Chondrocyte (in vitro differentiated cells): Measurements from ENCODE around the gene AXDND1. TPM values are rescaled to one million over a fixed set of nuclear protein-coding genes. Genes with fewer than 3 reads are reported as not detected.

Source experiments
- DNase-seq: peaks from one replicate; pipeline ENCODE4 v3.0.0; 2021; ENCODE audit warnings: mixed read lengths, low spot score
- H3K27ac Mint-ChIP-seq: one replicate; pipeline ENCODE4 v1.8.0; 2021; ENCODE audit warnings: mild to moderate bottlenecking, moderate library complexity, mixed read lengths; ENCODE audit not compliant: unreplicated experiment
- H3K27me3 Mint-ChIP-seq: 2 replicates; pipeline ENCODE4 v1.8.0; 2021; ENCODE audit warnings: low read depth, mixed read lengths
- H3K36me3 Mint-ChIP-seq: 2 replicates; pipeline ENCODE4 v1.8.0; 2021; ENCODE audit warnings: low read depth, mixed read lengths
- H3K4me1 Mint-ChIP-seq: 2 replicates; pipeline ENCODE4 v1.8.0; 2021; ENCODE audit warnings: low read depth, mild to moderate bottlenecking, mixed read lengths
- H3K4me3 Mint-ChIP-seq: one replicate; pipeline ENCODE4 v1.8.0; 2021; ENCODE audit warnings: mild to moderate bottlenecking, moderate library complexity, mixed read lengths; ENCODE audit not compliant: unreplicated experiment
- H3K9me3 Mint-ChIP-seq: 2 replicates; pipeline ENCODE4 v1.8.0; 2021; ENCODE audit warnings: low read depth, mixed read lengths
- total RNA-seq: library from RNA; stranded (reverse); gene quantifications from 3 replicates; pipeline ENCODE4 v1.2.1, GENCODE V29; 2021
- TF ChIP-seq, protein P1 (sequence below): fragments of 200-600 bp; sonication (generic); IDR thresholded peaks from 2 replicates; pipeline ENCODE4 v1.5.0; 2021; ENCODE audit warnings: antibody characterized with exemption, mild to moderate bottlenecking, moderate library complexity

The AXDND1 gene
- total RNA-seq, 1 donor from 2014 or later = 0.20 TPM

GRCh38 chr1:179589509-179589908 lies 223.7 kb downstream of the AXDND1 start:
- Mint-ChIP-seq H3K4me1 (peaks cover 4% of the 10 kb centered on the region), H3K27me3 (peaks cover 19% of the 10 kb centered on the region), H3K27ac (no peak overlapping the region), H3K36me3 (no peaks in the 10 kb centered on the region), H3K9me3 (peaks cover 4% of the 10 kb centered on the region), H3K4me3 (no peak overlapping the region)
- TF ChIP-seq, protein P1, sequence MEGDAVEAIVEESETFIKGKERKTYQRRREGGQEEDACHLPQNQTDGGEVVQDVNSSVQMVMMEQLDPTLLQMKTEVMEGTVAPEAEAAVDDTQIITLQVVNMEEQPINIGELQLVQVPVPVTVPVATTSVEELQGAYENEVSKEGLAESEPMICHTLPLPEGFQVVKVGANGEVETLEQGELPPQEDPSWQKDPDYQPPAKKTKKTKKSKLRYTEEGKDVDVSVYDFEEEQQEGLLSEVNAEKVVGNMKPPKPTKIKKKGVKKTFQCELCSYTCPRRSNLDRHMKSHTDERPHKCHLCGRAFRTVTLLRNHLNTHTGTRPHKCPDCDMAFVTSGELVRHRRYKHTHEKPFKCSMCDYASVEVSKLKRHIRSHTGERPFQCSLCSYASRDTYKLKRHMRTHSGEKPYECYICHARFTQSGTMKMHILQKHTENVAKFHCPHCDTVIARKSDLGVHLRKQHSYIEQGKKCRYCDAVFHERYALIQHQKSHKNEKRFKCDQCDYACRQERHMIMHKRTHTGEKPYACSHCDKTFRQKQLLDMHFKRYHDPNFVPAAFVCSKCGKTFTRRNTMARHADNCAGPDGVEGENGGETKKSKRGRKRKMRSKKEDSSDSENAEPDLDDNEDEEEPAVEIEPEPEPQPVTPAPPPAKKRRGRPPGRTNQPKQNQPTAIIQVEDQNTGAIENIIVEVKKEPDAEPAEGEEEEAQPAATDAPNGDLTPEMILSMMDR = no peak
- no peak for DNase-seq

GRCh38 chr1:179590671-179591070 lies 224.9 kb downstream of the AXDND1 start:
- peaks cover 4% of the 10 kb centered on the region for H3K9me3 Mint-ChIP-seq

GRCh38 chr1:179591253-179591591 lies 225.5 kb downstream of the AXDND1 start:
- Mint-ChIP-seq H3K4me3 (no peak overlapping the region), H3K27ac (no peak overlapping the region), H3K27me3 (peaks cover 20% of the 10 kb centered on the region), H3K9me3 (peaks cover 4% of the 10 kb centered on the region), H3K4me1 (no peaks in the 10 kb centered on the region), H3K36me3 (no peaks in the 10 kb centered on the region)
- DNase-seq = no peak
- TF ChIP-seq, protein P1 = no peak

More at GRCh38 chr1:179590671-179591070, 224.9 kb downstream of the AXDND1 start:
- no peak overlapping the region for H3K27ac Mint-ChIP-seq
- no peak overlapping the region for H3K4me3 Mint-ChIP-seq
- no peak for DNase-seq
- TF ChIP-seq, protein P1 = no peak
- H3K4me1 Mint-ChIP-seq = peaks cover 4% of the 10 kb centered on the region
- no peaks in the 10 kb centered on the region for H3K36me3 Mint-ChIP-seq
- H3K27me3 Mint-ChIP-seq = peaks cover 19% of the 10 kb centered on the region

DNA sequence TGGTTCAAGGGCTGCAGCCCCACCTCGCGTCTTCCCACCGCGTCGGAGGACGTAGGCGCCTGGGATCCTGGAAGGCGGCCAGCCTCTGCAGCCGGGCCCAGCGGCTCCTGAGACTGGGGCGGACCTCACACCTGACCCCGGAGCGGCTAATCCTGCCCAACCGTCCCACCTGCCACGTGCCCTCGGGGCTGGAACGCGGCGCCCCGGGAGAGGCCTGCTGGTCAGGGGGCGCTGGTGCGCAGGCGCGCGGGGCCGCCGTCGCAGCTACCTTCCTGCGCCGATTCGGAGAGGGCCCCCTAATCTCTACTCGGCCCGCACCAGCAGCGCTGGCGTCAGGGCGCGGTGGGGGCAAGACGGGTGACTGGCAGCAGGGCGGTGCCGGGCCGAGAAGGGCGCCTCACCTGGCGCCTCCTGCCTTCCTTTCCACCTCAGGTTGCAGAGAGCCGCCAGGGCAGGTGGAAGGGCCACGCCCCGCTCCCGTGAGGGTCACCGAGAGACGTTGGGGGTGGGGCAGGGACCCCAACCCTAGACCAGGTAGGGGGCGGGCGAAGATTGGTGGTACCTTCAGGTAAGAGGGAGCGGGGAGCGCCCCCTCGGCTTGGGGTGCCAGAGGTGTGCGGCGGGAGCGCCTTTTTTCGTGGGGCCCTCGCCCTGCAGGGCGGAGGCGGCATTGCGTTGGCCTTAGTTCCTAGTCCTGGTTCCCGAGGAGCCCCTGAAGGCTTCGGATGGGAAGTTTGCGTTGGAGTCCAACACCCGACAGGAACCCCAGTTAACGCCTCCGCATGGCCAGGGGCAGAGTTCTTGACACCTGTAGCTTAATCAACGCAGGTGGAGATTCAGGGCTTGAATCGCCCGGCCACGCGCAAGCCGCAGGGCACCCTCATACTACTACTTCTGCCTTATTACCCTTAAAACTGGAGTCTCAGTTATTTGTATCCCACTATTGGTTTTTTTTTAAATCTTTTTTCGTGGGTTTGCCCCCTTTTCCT lies 226.1 kb downstream of the AXDND1 start, which contains the start of gene TDRD5:
TDRD5 (plus strand) TSS at position 241 of the 989 bp plus-strand sequence. CDS start 784 bp downstream, outside the sequence.
- no peaks in the 10 kb centered on the region for H3K4me1 Mint-ChIP-seq
- peaks cover 4% of the 10 kb centered on the region for H3K9me3 Mint-ChIP-seq
- peaks cover 23% of the 10 kb centered on the region for H3K27me3 Mint-ChIP-seq
- no peaks in the 10 kb centered on the region for H3K36me3 Mint-ChIP-seq
- H3K4me3 Mint-ChIP-seq = no peak within 1 kb of the TSS
- DNase-seq = peak; percentile 82
- no peak within 1 kb of the TSS for H3K27ac Mint-ChIP-seq
- TF ChIP-seq, protein P1 = no peak

DNA sequence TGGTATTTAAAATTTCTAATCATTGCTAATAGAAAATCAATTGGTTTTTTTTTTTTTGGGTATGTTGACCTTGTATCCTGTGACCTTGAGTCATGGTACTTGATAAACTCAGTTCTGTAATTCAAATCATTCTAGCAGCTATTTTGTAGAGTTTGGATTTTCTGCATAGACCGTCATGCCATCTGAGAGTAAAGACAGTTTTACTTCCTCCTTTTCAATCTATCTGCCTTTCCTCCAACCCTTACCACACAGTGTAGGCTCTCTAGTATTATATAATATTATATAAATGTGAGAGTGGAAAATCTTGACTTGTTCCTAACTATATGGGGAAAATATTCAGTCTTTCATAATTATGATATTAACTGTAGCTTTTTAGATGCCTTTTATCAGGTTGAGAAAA lies 232.9 kb downstream of the AXDND1 start:
- no peaks in the 10 kb centered on the region for H3K36me3 Mint-ChIP-seq
- no peaks in the 10 kb centered on the region for H3K4me1 Mint-ChIP-seq
- DNase-seq = no peak
- H3K9me3 Mint-ChIP-seq = peaks cover 11% of the 10 kb centered on the region
- TF ChIP-seq, protein P1 = no peak
- H3K4me3 Mint-ChIP-seq = no peak overlapping the region
- peaks cover 33% of the 10 kb centered on the region for H3K27me3 Mint-ChIP-seq
- H3K27ac Mint-ChIP-seq = no peak overlapping the region
